ENCODE data around the gene ARF4.

GRCh38 chr3:57538465-57538864 is 58.7 kb downstream of the ARF4 start:
- no peak for TF ChIP-seq CTCF (IDR thresholded peaks at IDR 0.05)
- no peak for TF ChIP-seq EZH2 (IDR thresholded peaks at IDR 0.05; ENCODE audit: borderline replicate concordance, insufficient read depth, low read depth, low read length, poor library complexity, severe bottlenecking)

Measured in B cell (primary cell).